Measurements from ENCODE around the gene API5. TPM values are rescaled to one million over a fixed set of nuclear protein-coding genes. Genes with fewer than 3 reads are reported as not detected.

Gene API5
- polyA plus RNA-seq, 1 of the 3 experiments (the other 2 are of a cell fraction), result 80.9 TPM

DNA sequence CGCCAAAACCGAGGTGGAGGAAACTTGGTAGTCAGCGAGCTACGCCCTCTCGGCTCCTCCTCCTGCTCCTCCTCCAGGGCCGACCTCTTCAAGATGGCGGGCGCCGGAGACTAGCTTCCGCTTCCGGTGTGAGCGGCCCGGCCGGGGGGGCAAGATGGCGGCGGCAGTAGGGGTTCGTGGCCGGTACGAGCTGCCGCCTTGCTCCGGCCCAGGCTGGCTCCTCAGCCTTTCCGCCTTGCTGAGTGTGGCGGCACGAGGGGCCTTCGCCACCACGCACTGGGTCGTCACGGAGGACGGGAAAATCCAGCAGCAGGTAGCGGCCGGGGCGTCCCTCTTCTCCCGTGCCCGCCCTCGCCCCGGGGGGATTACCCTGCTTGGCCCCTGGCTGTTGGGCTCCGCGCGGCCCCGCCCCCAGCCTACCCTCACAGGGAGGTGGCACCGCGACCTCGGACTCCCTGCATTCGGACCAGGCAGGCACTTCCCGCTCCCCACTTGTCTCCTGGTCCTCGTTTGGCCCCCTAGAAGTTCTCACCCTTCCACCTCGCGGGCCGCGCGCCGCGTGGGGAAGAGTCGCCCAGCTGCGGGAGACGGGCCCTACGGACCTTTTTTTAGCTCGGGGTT is 47.1 kb downstream of the API5 start, which contains the start of gene TTC17 (continued):
- TF ChIP-seq, protein P1, sequence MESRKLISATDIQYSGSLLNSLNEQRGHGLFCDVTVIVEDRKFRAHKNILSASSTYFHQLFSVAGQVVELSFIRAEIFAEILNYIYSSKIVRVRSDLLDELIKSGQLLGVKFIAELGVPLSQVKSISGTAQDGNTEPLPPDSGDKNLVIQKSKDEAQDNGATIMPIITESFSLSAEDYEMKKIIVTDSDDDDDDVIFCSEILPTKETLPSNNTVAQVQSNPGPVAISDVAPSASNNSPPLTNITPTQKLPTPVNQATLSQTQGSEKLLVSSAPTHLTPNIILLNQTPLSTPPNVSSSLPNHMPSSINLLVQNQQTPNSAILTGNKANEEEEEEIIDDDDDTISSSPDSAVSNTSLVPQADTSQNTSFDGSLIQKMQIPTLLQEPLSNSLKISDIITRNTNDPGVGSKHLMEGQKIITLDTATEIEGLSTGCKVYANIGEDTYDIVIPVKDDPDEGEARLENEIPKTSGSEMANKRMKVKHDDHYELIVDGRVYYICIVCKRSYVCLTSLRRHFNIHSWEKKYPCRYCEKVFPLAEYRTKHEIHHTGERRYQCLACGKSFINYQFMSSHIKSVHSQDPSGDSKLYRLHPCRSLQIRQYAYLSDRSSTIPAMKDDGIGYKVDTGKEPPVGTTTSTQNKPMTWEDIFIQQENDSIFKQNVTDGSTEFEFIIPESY (IDR thresholded peaks at IDR 0.05; ENCODE audit: borderline replicate concordance, low read depth), result no peak
- TF ChIP-seq SIN3A (IDR thresholded peaks at IDR 0.05; ENCODE audit: borderline replicate concordance, low read depth, low read length), result peak; percentile 13; the same call in 1 of the 2 replicates
- TF ChIP-seq TCF12 (IDR thresholded peaks at IDR 0.05), result no peak
- TF ChIP-seq RXRA (IDR thresholded peaks at IDR 0.05; ENCODE audit: borderline replicate concordance, low read depth), result no peak
- peak; percentile 38; the same call in 1 of the 2 replicates for TF ChIP-seq MXI1 (IDR thresholded peaks at IDR 0.05; ENCODE audit: low read depth, low read length)
- TF ChIP-seq EZH2phosphoT487 (IDR thresholded peaks at IDR 0.05; ENCODE audit: borderline replicate concordance, low read depth), result no peak
- no peak for TF ChIP-seq MEF2A (IDR thresholded peaks at IDR 0.05; ENCODE audit: borderline replicate concordance, low read depth)
- TF ChIP-seq ELF1 (IDR thresholded peaks at IDR 0.05), result peak; percentile 86
- TF ChIP-seq TEAD4 (IDR thresholded peaks at IDR 0.05; ENCODE audit: borderline replicate concordance, insufficient read depth), result no peak
- no peak for TF ChIP-seq FOSL2 (IDR thresholded peaks at IDR 0.05; ENCODE audit: borderline replicate concordance, low read depth)
- no peak for TF ChIP-seq GATA2 (CRISPR knock-in tag; IDR thresholded peaks at IDR 0.05)
- no peak for TF ChIP-seq NFIC (IDR thresholded peaks at IDR 0.05; ENCODE audit: borderline replicate concordance)
- no peak for TF ChIP-seq NRF1 (IDR thresholded peaks at IDR 0.05; ENCODE audit: low read depth, low read length)

DNA sequence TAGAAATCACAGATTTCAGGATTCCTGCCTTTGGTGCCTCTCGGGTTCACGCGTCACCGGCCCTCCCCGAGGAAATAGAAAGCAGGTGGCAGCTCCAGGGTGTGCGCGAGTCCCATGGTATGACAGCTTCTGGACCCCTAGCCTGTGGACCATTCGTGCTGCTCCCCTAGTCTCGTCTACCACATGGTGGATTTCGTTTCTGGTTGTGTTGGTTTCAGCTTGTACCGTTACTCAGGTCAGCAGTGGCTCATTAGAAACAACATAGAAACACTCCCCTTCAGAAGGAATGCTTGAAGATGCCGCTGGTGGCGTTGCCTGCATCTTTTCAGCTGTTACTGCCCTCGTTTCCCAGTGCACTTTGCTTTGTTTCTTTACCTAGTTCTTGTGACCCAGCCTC is 47.6 kb downstream of the API5 start:
- TF ChIP-seq SIN3A (IDR thresholded peaks at IDR 0.05; ENCODE audit: borderline replicate concordance, low read depth, low read length), result peak; percentile 45; the same call in 1 of the 2 replicates
- TF ChIP-seq MXI1 (IDR thresholded peaks at IDR 0.05; ENCODE audit: low read depth, low read length), result peak; percentile 79
- TF ChIP-seq MEF2A (IDR thresholded peaks at IDR 0.05; ENCODE audit: borderline replicate concordance, low read depth), result no peak
- peak overlapping the region; percentile 97 to 99 for H3K4me3 ChIP-seq (ENCODE audit: low read depth in 2 of 2, low read length in 1 of 2)
- H3K9ac ChIP-seq, result peak overlapping the region; percentile 87
- no peaks in the 10 kb centered on the region for H3K9me2 ChIP-seq
- H4K20me1 ChIP-seq (ENCODE audit: insufficient read depth), result peaks cover 41% of the 10 kb centered on the region
- H3K4me1 ChIP-seq (ENCODE audit: control insufficient read depth in 1 of 2, insufficient read depth in 2 of 2, low read depth in 1 of 2, low read length in 1 of 2), result peaks cover 16 to 18% of the 10 kb centered on the region in 2 experiments; a peak in 3 of 4 replicates
- H3K4me2 ChIP-seq, result peak overlapping the region; percentile 86
- H3K27ac ChIP-seq (ENCODE audit: low read depth in 2 of 2, low read length in 1 of 2), result peak overlapping the region; percentile 75 to 93
- H3F3A ChIP-seq (replicated peaks; ENCODE audit: insufficient read depth), result no peaks in the 10 kb centered on the region
- peaks cover 0 to 5% of the 10 kb centered on the region in 2 experiments for H3K36me3 ChIP-seq (replicated peaks in 1 of 2; ENCODE audit: control insufficient read depth in 1 of 2, insufficient read depth in 2 of 2, low read length in 1 of 2)
- H3K27me3 ChIP-seq (ENCODE audit: insufficient read depth), result no peaks in the 10 kb centered on the region
- DNase-seq, result peak; percentile 51
- ChIA-PET POLR2A (interaction anchor here (0.6 to 1.8 kb wide), 3 partner anchors 47 to 772 kb away, joined by 3 to 9 read pairs (median 3); partner anchors contain the start of gene API5), CTCF (interaction anchor here (1.5 to 2.1 kb wide), 2 partner anchors 48 to 60 kb away, joined by 5 to 11 read pairs; partner anchors contain the start of gene API5)
- no peaks in the 10 kb centered on the region for H3K9me3 ChIP-seq
- H3K79me2 ChIP-seq (ENCODE audit: insufficient read depth), result peaks cover 56% of the 10 kb centered on the region
- 0% methylated on average over 7 of the region's 14 CpGs for WGBS (ENCODE audit: low lambda C conversion rate)
- peak overlapping the region; percentile 66; the same call in 1 of the 2 replicates for H2AFZ ChIP-seq (ENCODE audit: low read depth)
